Measurements from ENCODE around the gene ZNF791.

DNA sequence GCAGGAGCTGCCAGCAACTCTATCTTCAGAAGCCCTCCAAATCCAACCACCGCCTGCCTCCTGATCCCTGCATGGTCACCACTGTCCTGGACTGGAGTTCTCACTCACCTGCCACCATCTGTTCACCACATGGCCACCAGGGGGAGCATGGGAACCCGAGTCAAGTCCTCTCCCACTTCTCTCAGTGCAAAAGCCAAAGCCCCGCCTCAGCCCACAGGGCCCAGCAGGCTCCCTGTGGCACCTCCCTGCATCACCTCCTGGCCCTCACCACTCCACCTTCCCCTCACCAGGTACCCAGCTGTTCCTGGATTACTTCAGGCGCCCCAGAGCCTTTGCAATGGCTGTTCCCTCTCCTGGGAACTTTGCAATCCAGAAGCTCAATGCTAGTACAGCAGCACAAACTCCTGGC, 65.7 kb downstream of the ZNF791 start:
- TF ChIP-seq, protein P1, sequence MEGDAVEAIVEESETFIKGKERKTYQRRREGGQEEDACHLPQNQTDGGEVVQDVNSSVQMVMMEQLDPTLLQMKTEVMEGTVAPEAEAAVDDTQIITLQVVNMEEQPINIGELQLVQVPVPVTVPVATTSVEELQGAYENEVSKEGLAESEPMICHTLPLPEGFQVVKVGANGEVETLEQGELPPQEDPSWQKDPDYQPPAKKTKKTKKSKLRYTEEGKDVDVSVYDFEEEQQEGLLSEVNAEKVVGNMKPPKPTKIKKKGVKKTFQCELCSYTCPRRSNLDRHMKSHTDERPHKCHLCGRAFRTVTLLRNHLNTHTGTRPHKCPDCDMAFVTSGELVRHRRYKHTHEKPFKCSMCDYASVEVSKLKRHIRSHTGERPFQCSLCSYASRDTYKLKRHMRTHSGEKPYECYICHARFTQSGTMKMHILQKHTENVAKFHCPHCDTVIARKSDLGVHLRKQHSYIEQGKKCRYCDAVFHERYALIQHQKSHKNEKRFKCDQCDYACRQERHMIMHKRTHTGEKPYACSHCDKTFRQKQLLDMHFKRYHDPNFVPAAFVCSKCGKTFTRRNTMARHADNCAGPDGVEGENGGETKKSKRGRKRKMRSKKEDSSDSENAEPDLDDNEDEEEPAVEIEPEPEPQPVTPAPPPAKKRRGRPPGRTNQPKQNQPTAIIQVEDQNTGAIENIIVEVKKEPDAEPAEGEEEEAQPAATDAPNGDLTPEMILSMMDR (IDR thresholded peaks at IDR 0.05) = peak; percentile 63 to 87 (median 79)
- TF ChIP-seq POLR2A (IDR thresholded peaks at IDR 0.05) = no peak
